GM21390 (cell line): Measurements from ENCODE around the gene MSX2.

Source experiments
- ATAC-seq: cut with Tn5 transposase; IDR thresholded peaks from one replicate; pipeline ENCODE4 v1.9.1; 2021; ENCODE audit not compliant: unreplicated experiment

Gene MSX2

DNA sequence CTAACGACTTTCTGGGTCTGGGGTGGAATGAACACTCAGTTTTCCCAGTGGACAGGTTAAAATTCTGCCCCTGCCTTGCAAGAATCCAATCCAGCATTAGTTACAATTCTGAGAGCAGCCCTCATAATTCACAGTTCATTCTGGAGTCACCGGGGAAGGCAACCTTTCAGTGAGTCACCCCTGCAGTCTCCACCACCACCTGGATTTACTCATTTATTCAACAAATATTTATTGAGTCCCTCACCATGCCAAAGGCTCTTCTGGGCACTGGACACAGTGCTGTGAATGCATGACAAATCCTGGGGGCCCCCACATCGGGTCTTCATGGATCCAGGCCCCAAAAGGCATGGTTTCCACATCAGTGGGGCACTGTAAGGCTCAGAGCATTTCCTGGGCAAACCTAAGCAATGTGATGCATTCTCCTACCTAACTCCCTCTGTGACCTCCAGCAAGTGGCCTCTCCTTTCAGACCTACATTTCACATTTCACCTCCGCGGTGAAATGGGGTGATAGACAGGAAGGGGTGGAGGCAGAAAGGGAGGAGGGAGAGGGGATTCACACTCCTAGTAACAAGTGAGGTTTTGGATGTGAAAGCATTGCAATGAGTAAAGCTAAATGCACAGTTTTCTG is 6.4 kb upstream of the MSX2 start:
- no peak for ATAC-seq

DNA sequence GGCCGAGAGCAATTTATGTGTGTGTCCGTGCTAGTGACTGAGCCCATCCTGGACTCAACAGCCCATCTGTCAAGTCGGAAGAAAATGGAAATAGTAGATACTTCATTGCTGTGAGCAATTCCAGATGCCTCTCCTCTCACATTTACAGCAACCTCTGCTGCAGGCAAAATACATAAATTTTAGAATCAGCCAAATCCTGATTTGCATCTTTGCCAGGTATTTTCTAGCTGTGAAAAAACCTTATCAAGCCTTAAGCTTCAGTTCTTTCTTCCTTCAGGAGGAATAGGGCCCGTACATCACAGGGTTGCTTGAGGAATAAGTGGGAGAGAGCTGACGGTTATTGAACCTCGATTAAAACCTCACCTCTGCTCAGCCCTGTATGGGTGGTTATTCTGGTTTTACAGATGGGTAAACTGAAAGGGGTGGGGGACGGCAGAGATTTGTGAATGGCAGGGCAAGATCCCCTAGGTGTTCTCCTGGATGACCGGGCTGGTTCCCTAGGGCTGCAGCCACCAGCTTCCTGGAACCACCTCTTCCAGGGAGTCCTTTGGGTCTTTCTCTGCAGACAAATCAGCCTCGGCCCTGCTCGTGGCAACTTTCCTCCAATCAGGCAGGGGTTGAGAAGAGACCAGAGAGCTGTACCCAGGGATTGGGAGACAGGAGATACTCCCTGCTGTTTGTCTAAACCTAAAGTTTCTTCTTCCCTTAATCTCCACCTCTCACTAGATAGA is 5.3 kb upstream of the MSX2 start:
- no peak for ATAC-seq

DNA sequence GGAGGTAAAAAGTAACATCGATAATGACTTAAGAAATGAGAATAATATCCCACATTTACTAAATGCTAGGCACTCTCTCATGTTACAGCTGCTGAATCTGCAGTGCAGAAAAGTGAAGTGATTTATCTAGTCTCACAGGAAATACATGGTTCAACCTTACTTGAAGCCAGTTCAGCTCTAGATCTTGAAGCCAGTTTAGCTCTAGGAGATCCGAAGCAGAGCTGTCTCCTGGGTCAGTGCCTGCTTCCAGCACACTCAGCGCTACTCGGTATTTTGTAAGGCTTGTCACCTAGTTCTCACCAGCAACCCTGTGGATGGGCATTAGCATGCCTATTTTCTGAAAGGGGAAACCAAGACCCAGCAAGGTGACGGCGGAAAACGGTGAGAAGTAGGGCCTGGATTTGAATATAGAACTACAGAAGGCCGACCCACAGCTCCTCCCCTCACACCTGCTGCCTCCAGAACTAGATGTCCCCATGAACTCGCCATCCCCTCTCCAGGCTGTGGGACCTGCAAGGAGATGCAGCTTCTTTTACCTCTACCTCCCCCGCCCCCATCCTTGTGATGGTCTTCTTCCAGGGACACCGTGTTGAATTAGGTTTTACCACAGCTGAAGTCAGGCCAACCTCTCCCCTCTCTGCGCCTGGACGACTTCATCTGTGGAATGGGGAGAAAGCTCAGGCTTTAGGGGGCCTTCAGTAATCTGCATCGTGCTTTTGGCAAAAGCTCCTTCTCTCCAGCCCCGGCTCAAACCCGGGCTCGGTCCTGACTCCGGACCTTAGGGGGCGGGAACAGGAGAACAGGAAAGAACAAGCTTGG is 4.4 kb upstream of the MSX2 start:
- no peak for ATAC-seq

DNA sequence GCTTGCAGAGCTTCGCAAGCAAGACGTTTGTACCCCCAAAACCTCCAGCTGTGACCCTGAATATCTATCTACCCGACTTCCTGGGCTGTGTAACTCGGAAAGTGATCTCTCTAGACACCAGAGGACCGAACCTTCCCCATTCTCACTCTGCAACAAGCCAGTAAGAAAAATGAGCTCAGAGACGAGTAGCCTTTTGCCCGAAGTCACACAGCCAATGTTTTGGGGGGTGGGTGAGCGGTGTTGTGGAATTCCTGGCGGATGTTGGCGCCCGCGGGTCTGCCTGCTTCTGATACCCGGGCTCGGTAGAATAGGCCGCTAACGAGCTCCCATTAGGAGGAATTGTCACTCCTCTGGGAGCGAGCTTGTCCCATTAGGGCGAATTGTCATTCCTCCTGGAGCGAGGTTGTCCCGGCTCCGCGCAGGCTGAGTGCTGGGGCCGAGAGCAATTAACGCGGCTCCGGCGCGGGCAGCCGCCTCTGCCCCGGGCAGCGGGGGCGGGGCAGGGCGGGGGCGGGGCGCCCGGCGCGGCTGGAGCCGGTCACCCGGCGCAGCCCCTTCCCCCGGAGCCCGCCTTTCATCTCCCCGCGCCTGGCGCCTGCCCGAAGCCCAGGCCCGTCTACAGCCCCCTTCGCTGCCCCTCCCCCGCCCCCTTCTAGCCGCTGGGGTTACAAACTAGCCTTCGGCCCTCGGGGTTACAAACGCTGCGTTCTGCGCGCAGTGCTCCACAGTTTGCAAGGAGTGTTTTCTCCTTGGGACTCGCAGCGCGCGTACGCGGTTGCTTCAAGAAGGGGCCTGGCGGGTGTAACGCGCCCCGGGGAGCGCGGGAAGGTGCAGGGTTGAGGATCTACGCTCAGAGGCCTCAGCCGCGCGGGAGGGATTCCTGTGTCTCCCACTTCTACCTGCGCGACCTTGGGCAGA is 3.5 kb upstream of the MSX2 start:
- ATAC-seq, result no peak

DNA sequence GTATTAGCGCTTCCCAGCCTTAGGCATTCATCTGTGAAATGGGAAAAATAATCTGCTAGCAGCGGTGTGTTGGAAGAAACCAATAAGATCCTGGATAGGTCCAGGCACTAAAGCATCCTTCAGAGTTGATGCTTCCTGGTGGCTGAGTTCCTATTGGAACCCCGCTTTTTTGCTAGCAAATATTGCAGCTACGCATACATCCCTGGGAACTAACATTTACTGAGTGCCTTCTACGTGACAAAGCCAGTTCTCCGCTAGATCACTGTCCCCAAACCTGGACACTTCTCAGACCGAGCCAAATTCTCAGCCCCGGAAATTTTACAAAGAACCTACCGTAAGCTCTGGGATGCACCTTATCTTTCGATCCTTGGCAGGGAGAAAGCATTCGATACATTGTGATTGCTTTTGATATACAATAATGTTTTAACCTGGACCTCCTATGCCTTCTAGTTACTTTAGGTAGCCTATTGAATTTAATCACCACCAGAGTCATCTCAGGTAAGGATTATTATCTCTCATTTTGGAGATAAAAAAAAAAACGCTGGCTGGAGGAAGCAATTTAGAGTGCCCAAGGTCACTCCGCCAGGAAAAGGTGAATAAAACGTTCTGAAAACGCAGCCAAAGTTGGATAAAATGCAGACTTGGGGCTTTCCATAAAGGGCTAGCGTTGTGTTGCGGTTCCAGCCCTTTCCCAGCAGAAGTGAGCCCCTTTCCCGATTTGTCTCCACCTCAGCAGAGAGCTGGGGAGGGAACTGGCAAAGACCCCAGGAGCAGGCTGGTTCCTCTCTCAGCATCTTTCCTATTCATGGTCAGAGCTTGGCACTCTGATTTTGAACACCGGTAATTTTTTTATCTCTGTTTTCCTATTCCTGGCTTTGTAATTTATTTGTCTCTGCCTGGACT is 2.6 kb upstream of the MSX2 start:
- no peak for ATAC-seq

DNA sequence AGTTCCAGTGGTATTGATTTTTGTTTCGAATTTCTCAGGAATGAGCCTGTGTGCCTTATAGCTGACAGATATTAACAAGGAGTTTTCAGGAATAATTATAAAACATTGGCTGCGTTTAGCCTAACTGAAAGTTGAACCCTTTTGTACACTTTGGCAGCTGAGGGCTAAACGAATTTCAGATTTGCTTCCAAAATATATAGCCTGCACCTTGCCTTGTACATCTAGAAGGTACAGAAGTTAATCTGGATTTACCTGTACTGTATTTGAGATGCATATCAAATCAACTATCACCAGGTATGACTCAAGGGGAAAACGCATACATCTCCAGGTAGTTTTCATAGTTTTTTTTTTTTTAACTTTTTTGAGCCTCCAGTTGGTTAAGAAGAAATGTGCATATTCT is 1.9 kb upstream of the MSX2 start:
- ATAC-seq, result no peak

DNA sequence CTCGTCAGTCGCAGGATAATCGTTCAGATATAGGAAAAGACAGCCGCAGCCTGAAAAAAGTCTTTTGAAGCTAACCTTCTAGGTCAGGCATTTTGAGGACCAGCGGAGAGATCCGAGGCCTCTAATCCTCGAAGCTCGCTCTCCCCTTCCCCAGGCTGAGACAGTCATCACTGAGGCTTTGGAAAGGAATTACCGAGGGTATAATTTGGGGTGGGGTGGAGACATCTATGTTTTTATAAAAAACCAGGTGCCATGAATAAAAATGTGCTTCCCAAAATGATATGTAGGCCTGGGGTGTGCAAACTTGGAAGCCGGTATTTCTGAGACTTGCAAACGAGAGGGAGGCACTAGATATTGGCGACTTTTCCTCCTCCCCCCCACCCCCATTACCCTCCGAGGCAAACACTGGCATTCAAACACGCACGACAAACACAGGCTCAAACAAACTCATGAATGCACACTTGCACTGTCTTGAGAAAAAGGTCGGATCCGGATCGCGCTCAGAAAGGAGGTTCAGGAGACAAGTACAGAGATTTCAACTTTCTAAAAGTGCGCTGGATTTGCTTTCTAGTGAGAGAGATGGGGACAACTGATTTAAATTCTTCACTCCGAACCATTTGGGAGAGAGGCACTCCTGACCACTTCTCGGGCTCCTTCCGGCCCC is 935 bp upstream of the MSX2 start:
- ATAC-seq, result no peak

DNA sequence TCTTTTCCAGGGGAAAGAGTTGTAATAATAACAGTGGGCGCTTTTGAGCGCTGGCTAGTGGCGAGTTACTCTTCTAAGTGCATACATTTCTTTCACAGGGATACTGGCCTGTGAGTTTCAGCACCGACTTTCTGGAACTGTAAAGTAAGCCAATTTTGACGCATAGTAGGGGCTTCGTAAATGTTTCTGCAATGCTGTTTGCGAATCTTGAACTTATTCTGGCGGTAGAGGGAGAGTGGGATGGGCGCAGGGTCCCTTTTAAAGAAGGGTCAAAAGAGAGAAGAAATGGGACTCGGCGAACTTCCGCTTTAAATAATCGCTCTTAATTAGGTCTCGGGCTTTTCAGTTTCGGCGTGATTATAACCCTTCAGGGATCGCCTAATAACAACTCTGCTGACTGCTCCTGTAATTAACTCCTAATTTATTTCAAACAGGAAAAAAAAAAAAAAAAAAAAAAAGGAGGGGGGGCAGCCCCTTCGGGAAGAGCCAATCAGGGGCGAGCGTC is 351 bp upstream of the MSX2 start:
- ATAC-seq, result no peak

DNA sequence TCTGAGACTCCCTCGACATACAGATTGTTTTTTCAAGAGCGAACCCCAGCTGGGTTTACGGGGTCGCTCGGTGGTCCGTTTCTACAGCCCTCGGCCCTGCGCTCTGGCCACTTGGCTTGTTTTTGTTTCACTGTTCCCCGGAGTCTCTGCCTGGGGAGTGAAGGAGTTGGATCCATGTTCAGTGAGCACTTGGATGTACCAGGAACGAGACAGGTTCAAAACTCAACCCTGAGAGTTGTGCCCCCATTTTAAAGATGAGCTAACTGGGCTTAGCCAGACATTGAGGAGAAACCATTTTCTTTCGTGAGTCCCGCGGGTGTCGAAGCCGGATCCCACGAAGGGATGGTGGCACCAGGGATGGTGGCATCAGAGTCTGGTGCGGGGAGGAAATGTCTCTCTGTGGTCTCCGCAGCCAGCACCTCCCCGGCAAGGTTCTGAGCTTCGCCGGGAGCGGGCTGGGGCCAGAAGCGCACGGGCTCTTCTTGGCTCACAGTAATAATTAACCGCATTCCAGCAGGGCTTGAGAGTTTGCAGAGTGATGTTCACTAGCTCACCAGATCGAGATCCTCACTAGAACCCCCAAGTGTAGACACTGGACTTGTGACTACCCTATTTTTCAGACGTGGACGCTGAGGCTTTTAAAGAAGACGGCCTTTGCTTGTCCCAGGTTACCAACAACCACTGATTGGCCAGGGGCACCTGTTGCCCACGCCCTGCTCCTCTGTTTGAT is 1.0 kb downstream of the MSX2 start:
- ATAC-seq, result no peak

DNA sequence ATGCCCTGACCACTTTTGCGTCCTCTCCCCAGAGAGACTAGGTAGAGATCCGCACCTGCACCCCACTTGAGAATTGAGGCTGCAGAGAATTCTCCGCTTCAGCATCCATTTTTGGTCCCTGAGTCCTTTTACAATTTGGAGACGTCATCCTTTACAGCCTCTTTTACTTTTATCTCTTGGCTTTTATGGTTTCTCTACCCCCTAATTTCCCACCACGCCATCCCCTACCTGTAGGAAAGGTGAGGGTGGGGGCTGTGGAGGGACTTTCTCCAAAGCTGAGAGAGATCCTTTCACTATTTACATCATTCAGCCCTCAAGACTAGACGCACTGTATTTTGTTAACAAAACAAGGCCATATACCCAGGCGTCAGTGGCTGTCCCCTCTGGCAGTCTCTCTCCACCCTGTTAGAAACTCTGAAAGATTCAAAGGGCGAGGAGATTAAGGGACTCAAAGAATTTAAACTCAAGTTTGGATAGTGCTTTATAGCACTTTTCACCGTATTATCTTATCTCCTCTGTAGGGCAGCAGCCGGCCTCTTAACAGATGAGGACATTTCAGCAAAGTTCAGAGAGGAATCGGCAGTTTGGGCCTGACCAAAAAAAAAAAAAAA is 1.7 kb downstream of the MSX2 start:
- ATAC-seq, result no peak

DNA sequence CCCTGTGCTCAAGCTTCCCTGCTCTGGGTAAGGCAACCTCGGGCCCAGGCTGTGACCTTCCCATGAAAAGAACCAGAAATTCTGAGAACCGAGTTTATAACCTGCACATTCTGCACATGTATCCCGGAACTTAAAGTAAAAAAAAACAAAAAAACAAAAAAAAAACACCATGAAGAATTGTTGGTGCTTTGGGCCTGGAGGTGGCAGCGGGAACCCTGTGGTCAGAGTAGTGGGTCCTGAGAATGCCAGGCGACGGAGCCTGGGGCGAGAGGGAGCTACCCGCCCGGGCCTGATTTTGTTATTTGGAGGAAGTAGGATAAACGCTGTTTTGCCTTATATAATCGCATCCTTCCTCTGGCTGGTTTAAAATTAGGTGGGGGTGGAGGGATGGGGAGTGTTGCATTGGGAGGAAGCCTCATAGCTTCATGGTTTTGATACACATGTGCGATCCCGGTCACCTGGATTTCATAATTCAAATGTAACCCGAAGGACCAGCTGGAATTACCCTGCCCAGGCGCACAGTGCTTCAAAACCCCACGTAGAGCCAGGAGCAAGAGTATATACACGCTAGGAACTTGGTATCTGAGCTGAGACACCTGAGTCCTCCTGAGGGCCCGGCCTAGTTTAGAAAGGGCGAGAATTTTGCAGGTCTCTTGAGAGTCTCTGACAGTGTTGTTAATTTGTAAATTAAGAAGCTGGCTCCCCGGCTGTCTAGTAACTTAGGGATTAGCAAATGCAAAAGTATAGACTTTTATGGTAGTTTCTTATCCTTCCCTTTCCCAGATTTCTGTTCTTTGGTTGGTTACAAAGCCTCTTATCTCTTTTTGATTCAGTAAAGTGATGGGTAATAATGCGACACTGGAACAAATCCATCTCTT is 2.8 kb downstream of the MSX2 start:
- ATAC-seq, result no peak

DNA sequence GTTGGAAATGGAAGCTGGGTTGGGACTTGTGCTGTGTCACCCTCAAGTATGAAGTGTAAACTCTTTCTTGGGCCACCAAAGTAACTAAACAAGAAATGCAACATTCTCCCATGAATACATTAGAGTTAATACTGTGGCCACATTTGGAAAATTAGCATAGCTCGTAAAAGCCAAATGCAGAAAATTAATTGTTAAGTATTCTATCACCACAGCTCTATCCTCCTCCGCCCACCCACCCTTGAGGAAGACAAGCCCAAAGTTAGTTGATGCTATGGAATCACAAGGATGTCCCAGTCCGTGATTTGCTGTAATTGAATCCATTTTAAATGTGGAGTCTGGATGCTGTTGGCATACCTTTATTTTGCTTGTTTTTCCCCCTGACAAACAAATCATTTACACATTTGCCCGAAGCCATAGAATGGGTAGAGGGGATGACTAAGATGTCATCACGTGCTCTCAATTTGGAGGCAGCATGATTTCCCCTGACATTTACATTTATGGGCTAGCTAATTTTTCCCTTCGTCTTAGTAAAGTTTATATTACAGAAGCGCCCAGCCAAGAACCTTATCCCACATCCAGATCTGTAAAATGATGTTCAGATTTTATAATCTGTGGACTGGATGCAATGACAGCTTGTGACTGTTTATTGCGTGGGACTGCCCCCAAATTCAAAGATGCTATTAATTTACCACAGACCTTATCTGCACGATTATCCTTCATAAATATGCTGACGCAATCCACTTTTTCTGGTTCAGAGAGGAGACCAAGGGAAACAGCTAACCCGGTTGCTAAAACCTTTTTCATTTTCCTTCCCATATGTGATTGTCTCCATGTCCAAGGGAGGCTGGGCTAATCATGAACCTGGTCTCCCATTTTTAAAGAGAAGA is 3.7 kb downstream of the MSX2 start:
- no peak for ATAC-seq

DNA sequence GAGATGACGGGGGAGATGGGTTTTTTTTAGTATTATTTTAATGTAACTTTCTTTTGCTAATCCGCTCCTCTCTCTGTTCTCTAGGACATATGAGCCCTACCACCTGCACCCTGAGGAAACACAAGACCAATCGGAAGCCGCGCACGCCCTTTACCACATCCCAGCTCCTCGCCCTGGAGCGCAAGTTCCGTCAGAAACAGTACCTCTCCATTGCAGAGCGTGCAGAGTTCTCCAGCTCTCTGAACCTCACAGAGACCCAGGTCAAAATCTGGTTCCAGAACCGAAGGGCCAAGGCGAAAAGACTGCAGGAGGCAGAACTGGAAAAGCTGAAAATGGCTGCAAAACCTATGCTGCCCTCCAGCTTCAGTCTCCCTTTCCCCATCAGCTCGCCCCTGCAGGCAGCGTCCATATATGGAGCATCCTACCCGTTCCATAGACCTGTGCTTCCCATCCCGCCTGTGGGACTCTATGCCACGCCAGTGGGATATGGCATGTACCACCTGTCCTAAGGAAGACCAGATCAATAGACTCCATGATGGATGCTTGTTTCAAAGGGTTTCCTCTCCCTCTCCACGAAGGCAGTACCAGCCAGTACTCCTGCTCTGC is 4.8 kb downstream of the MSX2 start:
- ATAC-seq, result no peak

DNA sequence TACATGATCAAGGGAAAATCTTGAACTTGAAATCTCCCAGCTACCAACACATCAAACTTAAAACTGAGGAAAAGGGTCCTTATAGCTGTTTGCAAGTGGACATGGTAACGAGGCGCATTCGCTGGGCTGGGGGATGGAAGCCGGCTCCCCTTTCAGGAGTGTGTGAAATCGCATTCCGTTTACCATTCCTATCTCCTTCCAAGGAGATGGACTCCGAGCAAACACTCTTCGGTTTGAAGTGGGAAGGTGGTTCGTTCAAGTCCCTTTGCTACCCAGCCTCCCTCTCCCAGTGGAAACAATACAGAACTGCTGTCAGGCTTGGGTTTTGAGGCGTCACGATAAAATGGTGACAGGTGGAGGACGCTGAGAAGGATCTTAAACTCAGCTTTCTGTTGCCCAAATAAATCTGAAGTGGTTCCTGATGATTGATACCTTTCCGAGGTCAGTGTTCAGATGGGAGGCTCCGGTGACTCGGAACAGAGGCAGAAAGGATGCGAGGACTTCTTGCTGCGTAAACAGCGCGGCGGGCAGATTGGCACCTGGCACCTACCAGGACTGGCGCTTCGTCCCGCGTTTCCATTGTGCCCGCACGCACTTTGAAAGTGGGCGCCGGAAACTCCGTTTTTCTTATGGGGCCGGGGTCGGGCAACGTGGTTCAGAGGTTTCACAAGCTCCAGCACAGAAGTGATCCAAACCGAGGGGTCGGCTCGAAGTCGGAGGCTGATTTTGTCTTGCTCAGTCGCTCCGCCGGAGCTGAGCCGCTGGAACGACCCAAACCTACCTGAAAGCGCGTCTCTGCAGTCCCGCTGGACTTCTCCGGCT is 7.0 kb downstream of the MSX2 start:
- ATAC-seq, result no peak
